Activated CD4-positive, alpha-beta T cell treated with anti-CD3 and anti-CD28 coated beads, Interleukin-2, Interleukin-4, amounts not matched to agents 100 ng/mL and 50 ng/mL, durations not matched to agents 16 hours and 8 hours (primary cell): Measurements from ENCODE around the gene SENP3.

Source experiments
- DNase-seq: peaks from one replicate; pipeline ENCODE4 v3.0.0-alpha.2; 2020; ENCODE audit warnings: low spot score

The SENP3 gene

GRCh38 chr17:7577327-7578199, 15.8 kb downstream of the SENP3 start:
- DNase-seq: no peak

DNA sequence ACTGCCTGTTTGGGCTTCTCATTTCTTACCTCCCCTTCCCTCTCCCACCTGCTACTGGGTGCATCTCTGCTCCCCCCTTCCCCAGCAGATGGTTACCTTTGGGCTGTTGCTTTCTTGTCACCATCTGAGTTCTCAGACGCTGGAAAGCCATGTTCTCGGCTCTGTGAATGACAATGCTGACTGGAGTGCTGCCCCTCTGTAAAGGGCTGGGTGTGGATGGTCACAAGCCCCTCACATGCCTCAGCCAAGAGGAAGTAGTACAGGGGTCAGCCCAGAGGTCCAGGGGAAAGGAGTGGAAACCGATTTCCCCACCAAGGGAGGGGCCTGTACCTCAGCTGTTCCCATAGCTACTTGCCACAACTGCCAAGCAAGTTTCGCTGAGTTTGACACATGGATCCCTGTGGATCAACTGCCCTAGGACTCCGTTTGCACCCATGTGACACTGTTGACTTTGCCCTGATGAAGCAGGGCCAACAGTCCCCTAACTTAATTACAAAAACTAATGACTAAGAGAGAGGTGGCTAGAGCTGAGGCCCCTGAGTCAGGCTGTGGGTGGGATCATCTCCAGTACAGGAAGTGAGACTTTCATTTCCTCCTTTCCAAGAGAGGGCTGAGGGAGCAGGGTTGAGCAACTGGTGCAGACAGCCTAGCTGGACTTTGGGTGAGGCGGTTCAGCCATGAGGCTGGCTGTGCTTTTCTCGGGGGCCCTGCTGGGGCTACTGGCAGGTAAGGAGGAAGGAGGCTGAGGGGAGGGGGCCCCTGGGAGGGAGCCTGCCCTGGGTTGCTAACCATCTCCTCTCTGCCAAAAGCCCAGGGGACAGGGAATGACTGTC, 17.5 kb downstream of the SENP3 start, which contains the start of gene CD68:
Gene CD68 (plus strand): TSS at position 638 of the 833 bp plus-strand sequence. CDS start 40 bp downstream, at position 678.
- peak; percentile 89 for DNase-seq

- DNase-seq: no peak
Observed at GRCh38 chr17:7579834-7580603, 18.3 kb downstream of the SENP3 start.

GRCh38 chr17:7580604-7581575, 19.2 kb downstream of the SENP3 start:
- DNase-seq: no peak

DNA sequence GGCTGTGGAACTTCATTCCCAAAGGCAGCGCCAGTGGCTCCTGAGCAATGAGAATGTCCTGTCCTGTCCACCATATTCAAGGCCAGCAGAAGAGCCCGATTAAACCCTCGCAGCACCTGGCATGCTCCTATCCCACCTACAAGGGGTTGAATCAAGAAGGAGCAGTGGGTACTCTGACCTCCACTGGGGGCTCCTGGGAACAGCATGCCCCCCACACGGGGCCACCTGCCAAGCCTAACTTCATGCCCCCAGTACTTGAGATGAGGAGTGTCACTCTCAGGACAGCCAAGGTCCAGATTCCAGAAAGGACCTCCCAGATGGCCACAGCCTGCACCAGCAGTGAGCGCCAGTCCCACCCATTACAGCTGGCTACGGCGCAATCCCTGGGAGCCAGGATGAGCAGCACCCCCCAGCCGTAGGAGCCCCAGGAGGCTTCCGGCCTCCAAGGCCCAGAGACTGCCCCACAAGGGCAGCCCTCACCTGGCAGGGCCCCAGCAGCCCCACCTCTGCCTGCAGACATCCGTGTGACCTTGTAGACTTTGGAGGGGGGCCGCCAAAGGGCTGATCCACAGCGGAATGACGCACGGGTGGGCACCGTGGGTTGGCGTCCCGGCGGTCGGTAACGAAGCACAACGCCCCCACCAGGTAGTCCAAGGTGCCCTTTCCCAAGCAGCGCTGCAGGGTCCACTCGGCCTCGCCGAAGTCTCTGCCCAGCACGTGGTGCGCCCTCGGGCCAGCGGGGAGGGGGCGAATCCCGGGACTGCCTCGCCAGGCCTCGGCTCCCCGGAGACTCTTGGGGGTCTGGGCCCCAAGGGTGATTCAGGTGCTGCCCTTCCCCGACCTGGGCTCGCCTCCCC, 20.9 kb downstream of the SENP3 start:
- DNase-seq: no peak

GRCh38 chr17:7583253-7584109, 21.8 kb downstream of the SENP3 start, which contains the start of gene MPDU1:
TSS of gene MPDU1 (plus strand) at chr17:7583852. CDS start at chr17:7583863, 11 bp downstream.
- DNase-seq: peak; percentile 97

- DNase-seq: no peak
Observed at GRCh38 chr17:7586673-7587419, 25.1 kb downstream of the SENP3 start.

DNA sequence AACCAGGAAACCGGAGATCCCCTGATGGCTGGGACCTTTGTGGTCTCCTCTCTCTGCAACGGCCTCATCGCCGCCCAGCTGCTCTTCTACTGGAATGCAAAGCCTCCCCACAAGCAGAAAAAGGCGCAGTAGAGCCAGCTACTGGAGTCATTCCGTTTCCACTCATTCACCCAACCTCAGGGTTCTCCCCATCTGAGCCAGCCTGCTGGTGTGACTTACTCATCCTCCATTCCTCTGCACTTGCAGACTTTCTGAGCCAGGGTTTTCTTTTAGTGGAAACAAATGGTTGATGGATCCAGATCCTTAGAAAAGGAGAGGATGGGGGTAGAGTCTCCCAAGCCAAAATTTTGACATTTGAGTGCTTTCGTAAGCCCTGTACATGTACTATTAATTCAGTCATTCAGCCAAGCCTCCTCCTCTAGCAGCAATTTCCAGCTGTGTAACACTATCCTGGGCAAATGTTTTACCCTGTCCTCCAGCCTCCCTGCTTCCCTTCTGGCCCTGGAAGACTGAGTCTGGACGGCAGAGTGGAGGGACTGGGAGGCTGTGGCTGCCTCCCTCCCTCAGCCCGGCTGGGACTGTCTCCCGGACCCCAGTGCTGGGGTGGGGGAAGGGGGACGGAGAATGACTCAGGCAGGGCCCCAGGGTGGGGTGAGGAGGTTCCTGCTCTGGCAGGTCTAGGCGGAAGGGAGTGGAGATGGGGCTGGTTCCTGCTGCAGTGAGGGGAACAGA, 25.9 kb downstream of the SENP3 start:
- no peak for DNase-seq

GRCh38 chr17:7588553-7589203, 27.0 kb downstream of the SENP3 start:
- no peak for DNase-seq

DNA sequence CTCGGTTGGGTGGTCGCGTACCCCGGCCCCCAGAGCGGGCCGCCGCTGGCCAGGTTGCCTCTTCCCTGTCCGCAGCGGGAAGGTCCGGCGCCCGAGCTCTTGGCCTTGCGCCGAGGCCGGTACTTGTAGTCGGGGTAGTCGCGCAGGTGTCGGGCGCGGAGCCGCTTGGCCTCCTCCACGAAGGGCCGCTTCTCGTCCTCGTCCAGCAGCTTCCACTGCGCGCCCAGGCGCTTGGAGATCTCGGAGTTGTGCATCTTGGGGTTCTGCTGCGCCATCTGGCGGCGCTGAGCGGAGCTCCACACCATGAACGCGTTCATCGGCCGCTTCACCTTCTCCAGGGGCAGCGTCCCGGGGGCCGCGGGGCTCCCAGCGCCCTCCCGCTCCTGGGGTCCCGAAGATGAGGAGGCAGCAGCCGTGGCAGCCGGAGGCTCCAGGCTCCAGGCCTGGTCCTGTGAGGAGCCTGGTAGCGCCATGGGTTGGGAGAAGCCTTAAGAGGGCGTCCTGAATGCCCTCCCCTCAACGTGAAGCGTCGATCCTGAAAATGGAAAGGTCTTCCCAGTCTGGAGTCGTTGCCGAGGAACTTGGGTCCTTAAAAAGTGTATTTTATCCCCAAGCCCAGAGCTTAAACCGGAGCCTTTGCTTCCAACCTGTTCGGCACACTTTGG, 27.6 kb downstream of the SENP3 start:
- DNase-seq: peak; percentile 67

GRCh38 chr17:7589891-7590691, 28.4 kb downstream of the SENP3 start, which contains the start of gene SOX15:
TSS of gene SOX15 (minus strand) at chr17:7590094. CDS start at chr17:7589676, 418 bp downstream.
- no peak for DNase-seq

- no peak for DNase-seq
Observed at GRCh38 chr17:7590743-7591142, 29.0 kb downstream of the SENP3 start.

DNA sequence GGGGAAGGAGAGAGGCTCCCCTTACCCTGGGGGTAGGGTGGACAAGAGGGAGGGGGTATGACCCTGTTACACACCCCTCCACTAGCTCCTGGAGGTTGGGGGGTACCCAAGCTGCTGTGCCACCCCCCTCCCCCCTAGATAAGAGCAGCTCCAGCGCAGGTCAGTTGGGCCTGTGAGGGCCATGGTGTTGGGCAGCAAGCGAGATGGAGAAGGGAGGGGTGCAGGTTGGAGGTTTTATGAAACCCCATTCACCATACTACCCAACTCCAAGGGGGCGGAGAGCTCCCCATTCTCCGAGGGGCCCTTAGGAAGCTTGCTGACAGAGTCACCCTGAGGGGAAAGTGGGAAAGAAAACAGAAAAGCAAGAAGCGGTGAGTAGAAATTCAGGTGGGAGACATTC, 29.9 kb downstream of the SENP3 start:
- DNase-seq: no peak

DNA sequence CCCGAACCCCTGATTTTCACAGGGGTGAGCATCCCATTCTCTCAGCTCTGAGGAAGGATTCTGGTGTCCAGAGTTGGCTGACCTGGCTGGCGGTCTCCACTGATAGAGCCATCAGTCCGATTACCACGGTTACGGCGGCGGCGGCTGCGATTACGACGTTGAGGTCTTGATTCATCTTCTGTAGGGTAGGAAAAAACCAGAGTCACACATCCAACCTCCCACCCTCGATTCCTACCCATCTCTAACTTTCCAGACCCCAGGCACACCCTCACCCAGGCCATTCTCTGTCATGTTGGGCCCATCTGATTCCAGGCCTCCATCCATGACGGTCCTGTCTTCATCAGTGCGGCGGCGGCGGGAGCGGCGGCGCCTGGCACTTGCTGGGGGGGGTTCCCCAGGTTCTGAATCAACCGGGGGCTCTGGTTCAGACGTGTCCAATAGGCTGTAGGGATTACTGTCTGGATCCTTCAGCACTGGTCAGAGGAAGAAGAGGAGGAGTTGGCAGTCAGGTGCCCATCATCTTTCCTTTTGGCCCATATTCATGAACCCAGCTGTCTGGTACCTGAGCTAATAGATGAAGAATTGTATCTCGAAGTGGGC, 30.8 kb downstream of the SENP3 start:
- DNase-seq: no peak

DNA sequence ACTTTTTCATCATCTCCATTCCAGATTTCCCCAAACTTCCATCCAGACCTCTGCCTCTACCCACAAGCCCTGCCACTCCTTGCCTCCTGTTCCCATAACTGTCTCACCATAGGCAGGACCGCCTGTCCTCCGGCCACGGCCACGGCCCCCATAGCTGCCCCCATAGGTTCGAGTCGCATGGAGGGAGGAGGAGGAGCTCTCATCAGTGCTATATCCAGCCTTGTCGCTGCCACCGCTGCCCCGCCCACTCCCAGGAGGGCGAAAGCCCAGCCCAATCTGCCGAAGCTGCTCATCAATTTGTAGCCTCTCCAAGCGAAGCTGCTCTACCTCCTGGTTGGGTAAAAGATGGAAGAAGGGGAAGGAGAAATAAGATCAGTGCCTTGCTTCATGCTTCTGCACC, 31.6 kb downstream of the SENP3 start:
- no peak for DNase-seq
